HG02938 (cell line): ENCODE results near the gene IL1RAP.

Source experiments
- ATAC-seq: cut with Tn5 transposase; IDR thresholded peaks from one replicate; pipeline ENCODE4 v1.9.1; 2021; ENCODE audit warnings: mild to moderate bottlenecking, moderate library complexity; ENCODE audit not compliant: unreplicated experiment

The IL1RAP gene

GRCh38 chr3:190706582-190706981 is 192.7 kb downstream of the IL1RAP start:
- ATAC-seq = no peak
